Endothelial cell of hepatic sinusoid (primary cell): Measurements from ENCODE around the gene TMEM161B.
"Not testable (repeated sequence)": the region's sequence is repeated elsewhere in the genome, so short reads cannot be mapped to it uniquely, and the experiment has no call there.

Experiments
- in situ Hi-C: cut with HindIII; loops from 2 replicates; pipeline ENCODE4 v1.10.0; 2017; ENCODE audit warnings: low sequenced_read_pairs

TMEM161B gene

GRCh38 chr5:88251048-88251711 is 17.5 kb downstream of the TMEM161B start:
- in situ Hi-C loops: no loop called here

- in situ Hi-C loops: no loop called here
Observed at GRCh38 chr5:88250010-88250409, 18.6 kb downstream of the TMEM161B start.

GRCh38 chr5:88248743-88249540 is 19.7 kb downstream of the TMEM161B start:
- in situ Hi-C loops: no loop called here

- in situ Hi-C loops: no loop called here
Observed at GRCh38 chr5:88248094-88248493, 20.6 kb downstream of the TMEM161B start.

GRCh38 chr5:88245893-88246244 is 22.8 kb downstream of the TMEM161B start:
- in situ Hi-C loops: no loop called here

- in situ Hi-C loops: no loop called here
Observed at GRCh38 chr5:88245241-88245892, 23.3 kb downstream of the TMEM161B start.

- in situ Hi-C loops: no loop called here
Observed at GRCh38 chr5:88244686-88245085, 24.0 kb downstream of the TMEM161B start.

- in situ Hi-C loops: not testable (repeated sequence)
Observed at GRCh38 chr5:88243493-88243892, 25.2 kb downstream of the TMEM161B start.

GRCh38 chr5:88238732-88239131 is 29.9 kb downstream of the TMEM161B start:
- in situ Hi-C loops: no loop called here

GRCh38 chr5:88236866-88237642 is 31.6 kb downstream of the TMEM161B start:
- in situ Hi-C loops: no loop called here

- in situ Hi-C loops: no loop called here
Observed at GRCh38 chr5:88235828-88236227, 32.8 kb downstream of the TMEM161B start.

- in situ Hi-C loops: no loop called here
Observed at GRCh38 chr5:88235346-88235745, 33.3 kb downstream of the TMEM161B start.

- in situ Hi-C loops: no loop called here
Observed at GRCh38 chr5:88230546-88231066, 38.0 kb downstream of the TMEM161B start.

- in situ Hi-C loops: no loop called here
Observed at GRCh38 chr5:88226881-88227450, 41.7 kb downstream of the TMEM161B start.

- in situ Hi-C loops: no loop called here
Observed at GRCh38 chr5:88214655-88215054, 54.0 kb downstream of the TMEM161B start.

GRCh38 chr5:88207575-88207974 is 61.1 kb downstream of the TMEM161B start:
- in situ Hi-C loops: no loop called here

GRCh38 chr5:88203981-88204750 is 64.5 kb downstream of the TMEM161B start:
- in situ Hi-C loops: no loop called here

- in situ Hi-C loops: no loop called here
Observed at GRCh38 chr5:88195636-88196035, 73.0 kb downstream of the TMEM161B start.

- in situ Hi-C loops: no loop called here
Observed at GRCh38 chr5:88193896-88194295, 74.7 kb downstream of the TMEM161B start.
